Measurements from ENCODE around the gene IL12RB2. TPM values are rescaled to one million over a fixed set of nuclear protein-coding genes. Genes with fewer than 3 reads are reported as not detected.

The IL12RB2 gene
- polyA plus RNA-seq, 1 of the 3 experiments (the other 2 are of a cell fraction), result not detected

- Histone ChIP-seq H3K4me1 (ENCODE audit: control insufficient read depth in 1 of 2, insufficient read depth in 2 of 2, low read depth in 1 of 2, low read length in 1 of 2) (peaks cover 6 to 9% of the 10 kb centered on the region in 2 experiments; a peak in 2 of 4 replicates), H3K9me3 (no peaks in the 10 kb centered on the region), H3F3A (replicated peaks; ENCODE audit: insufficient read depth) (no peaks in the 10 kb centered on the region), H3K4me3 (ENCODE audit: low read depth in 2 of 2, low read length in 1 of 2) (no peak overlapping the region), H3K9ac (no peak overlapping the region), H3K36me3 (replicated peaks in 1 of 2; ENCODE audit: control insufficient read depth in 1 of 2, insufficient read depth in 2 of 2, low read length in 1 of 2) (no peaks in the 10 kb centered on the region), H4K20me1 (ENCODE audit: insufficient read depth) (no peaks in the 10 kb centered on the region), H3K27ac (ENCODE audit: low read depth in 2 of 2, low read length in 1 of 2) (peak overlapping the region in 1 of 2 experiments; percentile 19; a peak in 1 of 4 replicates), H3K27me3 (ENCODE audit: insufficient read depth) (no peaks in the 10 kb centered on the region), H3K9me2 (no peaks in the 10 kb centered on the region), H3K4me2 (peak overlapping the region; percentile 21; the same call in 1 of the 2 replicates), H2AFZ (ENCODE audit: low read depth) (peak overlapping the region; percentile 66; the same call in 1 of the 2 replicates), H3K79me2 (ENCODE audit: insufficient read depth) (no peaks in the 10 kb centered on the region)
- no peak for DNase-seq
- ChIA-PET CTCF (interaction anchor here (0.6 to 1.2 kb wide), 2 partner anchors 91 to 1256 kb away, joined by 3 read pairs; no protein-coding TSS in a partner anchor), POLR2A (no interaction called here)
- TF ChIP-seq JUND (IDR thresholded peaks at IDR 0.05), result 0 out of 2 replicates have a peak, but pooled peaks have one; percentile 10
- TF ChIP-seq EP300 (IDR thresholded peaks at IDR 0.05; ENCODE audit: borderline replicate concordance in 1 of 2, low read depth in 1 of 2, low read length in 1 of 2), result no peak
- TF ChIP-seq USF1 (IDR thresholded peaks at IDR 0.05; ENCODE audit: borderline replicate concordance, low read depth), result no peak
- no peak for TF ChIP-seq IRF3 (IDR thresholded peaks at IDR 0.05; ENCODE audit: low read depth, low read length)
- TF ChIP-seq TEAD4 (IDR thresholded peaks at IDR 0.05; ENCODE audit: borderline replicate concordance, insufficient read depth), result no peak
- TF ChIP-seq SIN3A (IDR thresholded peaks at IDR 0.05; ENCODE audit: borderline replicate concordance, low read depth, low read length), result no peak
- 29% methylated on average over 3 of the region's 3 CpGs for WGBS (ENCODE audit: low lambda C conversion rate)
Measured at GRCh38 chr1:67372136-67372535, 64.5 kb downstream of the IL12RB2 start.

- H4K20me1 ChIP-seq (ENCODE audit: insufficient read depth), result no peaks in the 10 kb centered on the region
- DNase-seq, result no peak
- H3K27ac ChIP-seq (ENCODE audit: low read depth in 2 of 2, low read length in 1 of 2), result no peak overlapping the region
- no peaks in the 10 kb centered on the region for H3F3A ChIP-seq (replicated peaks; ENCODE audit: insufficient read depth)
- CTCF ChIA-PET, result interaction anchor here (1.2 kb wide), 1 partner anchor 128 kb away, joined by 6 read pairs; no protein-coding TSS in a partner anchor
- no peaks in the 10 kb centered on the region for H3K9me2 ChIP-seq
- no peak overlapping the region for H2AFZ ChIP-seq (ENCODE audit: low read depth)
- no peaks in the 10 kb centered on the region for H3K9me3 ChIP-seq
- H3K4me3 ChIP-seq (ENCODE audit: low read depth in 2 of 2, low read length in 1 of 2), result no peak overlapping the region
- no peak overlapping the region for H3K9ac ChIP-seq
- H3K27me3 ChIP-seq (ENCODE audit: insufficient read depth), result no peaks in the 10 kb centered on the region
- H3K4me2 ChIP-seq, result no peak overlapping the region
- no peaks in the 10 kb centered on the region for H3K79me2 ChIP-seq (ENCODE audit: insufficient read depth)
- no peaks in the 10 kb centered on the region for H3K36me3 ChIP-seq (replicated peaks in 1 of 2; ENCODE audit: control insufficient read depth in 1 of 2, insufficient read depth in 2 of 2, low read length in 1 of 2)
- TF ChIP-seq, protein P1, sequence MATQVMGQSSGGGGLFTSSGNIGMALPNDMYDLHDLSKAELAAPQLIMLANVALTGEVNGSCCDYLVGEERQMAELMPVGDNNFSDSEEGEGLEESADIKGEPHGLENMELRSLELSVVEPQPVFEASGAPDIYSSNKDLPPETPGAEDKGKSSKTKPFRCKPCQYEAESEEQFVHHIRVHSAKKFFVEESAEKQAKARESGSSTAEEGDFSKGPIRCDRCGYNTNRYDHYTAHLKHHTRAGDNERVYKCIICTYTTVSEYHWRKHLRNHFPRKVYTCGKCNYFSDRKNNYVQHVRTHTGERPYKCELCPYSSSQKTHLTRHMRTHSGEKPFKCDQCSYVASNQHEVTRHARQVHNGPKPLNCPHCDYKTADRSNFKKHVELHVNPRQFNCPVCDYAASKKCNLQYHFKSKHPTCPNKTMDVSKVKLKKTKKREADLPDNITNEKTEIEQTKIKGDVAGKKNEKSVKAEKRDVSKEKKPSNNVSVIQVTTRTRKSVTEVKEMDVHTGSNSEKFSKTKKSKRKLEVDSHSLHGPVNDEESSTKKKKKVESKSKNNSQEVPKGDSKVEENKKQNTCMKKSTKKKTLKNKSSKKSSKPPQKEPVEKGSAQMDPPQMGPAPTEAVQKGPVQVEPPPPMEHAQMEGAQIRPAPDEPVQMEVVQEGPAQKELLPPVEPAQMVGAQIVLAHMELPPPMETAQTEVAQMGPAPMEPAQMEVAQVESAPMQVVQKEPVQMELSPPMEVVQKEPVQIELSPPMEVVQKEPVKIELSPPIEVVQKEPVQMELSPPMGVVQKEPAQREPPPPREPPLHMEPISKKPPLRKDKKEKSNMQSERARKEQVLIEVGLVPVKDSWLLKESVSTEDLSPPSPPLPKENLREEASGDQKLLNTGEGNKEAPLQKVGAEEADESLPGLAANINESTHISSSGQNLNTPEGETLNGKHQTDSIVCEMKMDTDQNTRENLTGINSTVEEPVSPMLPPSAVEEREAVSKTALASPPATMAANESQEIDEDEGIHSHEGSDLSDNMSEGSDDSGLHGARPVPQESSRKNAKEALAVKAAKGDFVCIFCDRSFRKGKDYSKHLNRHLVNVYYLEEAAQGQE (IDR thresholded peaks at IDR 0.05; ENCODE audit: low read depth, low read length), result no peak
- TF ChIP-seq NRF1 (IDR thresholded peaks at IDR 0.05; ENCODE audit: low read depth, low read length) (no peak), FOSL2 (IDR thresholded peaks at IDR 0.05; ENCODE audit: borderline replicate concordance, low read depth) (no peak)
- TF ChIP-seq, protein P2, sequence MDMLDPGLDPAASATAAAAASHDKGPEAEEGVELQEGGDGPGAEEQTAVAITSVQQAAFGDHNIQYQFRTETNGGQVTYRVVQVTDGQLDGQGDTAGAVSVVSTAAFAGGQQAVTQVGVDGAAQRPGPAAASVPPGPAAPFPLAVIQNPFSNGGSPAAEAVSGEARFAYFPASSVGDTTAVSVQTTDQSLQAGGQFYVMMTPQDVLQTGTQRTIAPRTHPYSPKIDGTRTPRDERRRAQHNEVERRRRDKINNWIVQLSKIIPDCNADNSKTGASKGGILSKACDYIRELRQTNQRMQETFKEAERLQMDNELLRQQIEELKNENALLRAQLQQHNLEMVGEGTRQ (IDR thresholded peaks at IDR 0.05; ENCODE audit: borderline replicate concordance, low read depth, low read length), result no peak
- H3K4me1 ChIP-seq (ENCODE audit: control insufficient read depth in 1 of 2, insufficient read depth in 2 of 2, low read depth in 1 of 2, low read length in 1 of 2), result peaks cover 6% of the 10 kb centered on the region in 2 experiments; a peak in 2 of 4 replicates
- POLR2A ChIA-PET, result no interaction called here
Measured at GRCh38 chr1:67372898-67373297, 65.2 kb downstream of the IL12RB2 start.

Measured in SK-N-SH (cell line).